ENCODE data around the gene GMDS. TPM values are rescaled to one million over a fixed set of nuclear protein-coding genes. Genes with fewer than 3 reads are reported as not detected.

GMDS gene
- total and polyA plus RNA-seq, 7 donors: 2.8 to 6.6 (median 4.7) TPM

GRCh38 chr6:1912731-1913130 is 332.7 kb downstream of the GMDS start:
- WGBS, 3 donors: 99 to 100% (median 100%) methylated on average over 3 of the region's 3 CpGs
- Histone ChIP-seq H3K27me3 (ENCODE audit: insufficient read depth in 3 of 3, low read length in 2 of 3) (no peaks in the 10 kb centered on the region), H3K9me3 (no peaks in the 10 kb centered on the region), H3K4me1 (no peaks in the 10 kb centered on the region), H3K36me3 (ENCODE audit: insufficient read depth in 1 of 2, low read depth in 1 of 2) (no peaks in the 10 kb centered on the region), H3K27ac (no peak overlapping the region), H3K4me3 (no peak overlapping the region)
- DNase-seq (no peak), ATAC-seq (no peak)
- no peak for TF ChIP-seq CTCF (IDR thresholded peaks at IDR 0.05)
- intact Hi-C loops (cut with DNase I): no loop called here

- ATAC-seq (no peak), DNase-seq (no peak)
- Histone ChIP-seq H3K27ac (no peak overlapping the region), H3K9me3 (no peaks in the 10 kb centered on the region), H3K4me3 (no peak overlapping the region), H3K27me3 (ENCODE audit: insufficient read depth in 3 of 3, low read length in 2 of 3) (no peaks in the 10 kb centered on the region), H3K36me3 (ENCODE audit: insufficient read depth in 1 of 2, low read depth in 1 of 2) (no peaks in the 10 kb centered on the region), H3K4me1 (no peaks in the 10 kb centered on the region)
- intact Hi-C loops (cut with DNase I): no loop called here
- no peak for TF ChIP-seq CTCF (IDR thresholded peaks at IDR 0.05)
- 33 to 37% (median 33%) methylated on average over 4 of the region's 4 CpGs for WGBS, 3 donors
Measured at GRCh38 chr6:1911474-1911873, 333.9 kb downstream of the GMDS start.

GRCh38 chr6:1910621-1911407 is 334.6 kb downstream of the GMDS start:
- ATAC-seq (peak in 2 of 4 donors; percentile 50 to 63), DNase-seq (no peak)
- intact Hi-C loops (cut with DNase I): no loop called here
- H3K27me3 ChIP-seq (ENCODE audit: insufficient read depth in 3 of 3, low read length in 2 of 3): no peaks in the 10 kb centered on the region
- TF ChIP-seq CTCF (IDR thresholded peaks at IDR 0.05): no peak
- no peaks in the 10 kb centered on the region for H3K9me3 ChIP-seq
- no peaks in the 10 kb centered on the region for H3K36me3 ChIP-seq (ENCODE audit: insufficient read depth in 1 of 2, low read depth in 1 of 2)
- WGBS, 3 donors: 52 to 53% (median 53%) methylated on average over 8 of the region's 8 CpGs
- no peaks in the 10 kb centered on the region for H3K4me1 ChIP-seq
- no peak overlapping the region for H3K4me3 ChIP-seq
- no peak overlapping the region for H3K27ac ChIP-seq

GRCh38 chr6:1908784-1909183 is 336.6 kb downstream of the GMDS start:
- 70 to 72% (median 70%) methylated on average over 7 of the region's 7 CpGs for WGBS, 3 donors
- intact Hi-C loops (cut with DNase I): no loop called here
- H3K36me3 ChIP-seq (ENCODE audit: insufficient read depth in 1 of 2, low read depth in 1 of 2): no peaks in the 10 kb centered on the region
- no peak for DNase-seq
- H3K9me3 ChIP-seq: no peaks in the 10 kb centered on the region
- H3K27ac ChIP-seq: no peak overlapping the region
- TF ChIP-seq CTCF (IDR thresholded peaks at IDR 0.05): no peak
- no peaks in the 10 kb centered on the region for H3K4me1 ChIP-seq
- no peaks in the 10 kb centered on the region for H3K27me3 ChIP-seq (ENCODE audit: insufficient read depth in 3 of 3, low read length in 2 of 3)
- H3K4me3 ChIP-seq: no peak overlapping the region
- no peak for ATAC-seq

GRCh38 chr6:1906609-1907008 is 338.8 kb downstream of the GMDS start:
- intact Hi-C loops (cut with DNase I): no loop called here
- Histone ChIP-seq H3K36me3 (ENCODE audit: insufficient read depth in 1 of 2, low read depth in 1 of 2) (no peaks in the 10 kb centered on the region), H3K27me3 (ENCODE audit: insufficient read depth in 3 of 3, low read length in 2 of 3) (no peaks in the 10 kb centered on the region), H3K4me3 (no peak overlapping the region), H3K4me1 (no peaks in the 10 kb centered on the region), H3K9me3 (no peaks in the 10 kb centered on the region), H3K27ac (no peak overlapping the region)
- ATAC-seq (no peak), DNase-seq (no peak)
- no peak for TF ChIP-seq CTCF (IDR thresholded peaks at IDR 0.05)
- WGBS, 3 donors: 80 to 82% (median 82%) methylated on average over 6 of the region's 6 CpGs

Data from psoas muscle (tissue), 8 donors.